Tibial artery (tissue), 4 donors: ENCODE results near the gene SLC5A6.
A peak's percentile ranks its signal among the peaks of the same experiment; 100 is the strongest.
"Not testable (repeated sequence)": the region's sequence is repeated elsewhere in the genome, so short reads cannot be mapped to it uniquely, and the experiment has no call there.

Source experiments
- DNase-seq, 2 donors: peaks; one replicate each; pipeline ENCODE4 v3.0.0-alpha.2; 2019
- H3K27ac ChIP-seq, 2 donors: fragments of 200-600 bp; sonication (generic) in 1 of 2; 1 replicate in 1 of 2; 2 replicates in 1 of 2; pipeline ENCODE4 v1.5.1; 2018 to 2019; ENCODE audit warnings: mild to moderate bottlenecking in 1 of 2
- H3K27me3 ChIP-seq, 2 donors: fragments of 200-600 bp; sonication (generic) in 1 of 2; one replicate each; pipeline versions ENCODE4 v1.5.1 to v1.6.0; 2016 to 2019
- H3K36me3 ChIP-seq, 3 donors: fragments of 200-600 bp; sonication (generic) in 2 of 3; one replicate each; pipeline ENCODE4 v1.5.1; 2016 to 2019; ENCODE audit warnings: mild to moderate bottlenecking in 2 of 3
- H3K4me1 ChIP-seq, 4 donors: fragments of 200-600 bp; sonication (generic) in 2 of 4; 1 replicate in 3 of 4; 2 replicates in 1 of 4; pipeline ENCODE4 v1.5.1; 2016 to 2019
- H3K4me3 ChIP-seq, 2 donors: fragments of 200-600 bp; sonication (generic) in 1 of 2; 1 replicate in 1 of 2; 2 replicates in 1 of 2; pipeline ENCODE4 v1.5.1; 2018 to 2019; ENCODE audit warnings: mild to moderate bottlenecking in 2 of 2
- H3K9me3 ChIP-seq, 3 donors: fragments of 200-600 bp; sonication (generic) in 1 of 3; one replicate each; pipeline ENCODE4 v1.5.1; 2016 to 2019
- CTCF ChIP-seq, 2 experiments: fragments of 200-600 bp in 1 of 2; fragments of 450-650 bp in 1 of 2; IDR thresholded peaks; one replicate each; pipeline ENCODE4 v1.5.1; 2017 to 2019; ENCODE audit warnings: antibody characterized with exemption in 2 of 2, mild to moderate bottlenecking in 1 of 2, moderate library complexity in 1 of 2
- intact Hi-C: fragments of 100-400 bp; cut with DNase I; formaldehyde crosslinking; loops from one replicate; pipeline ENCODE4 v1.15.0; 2023; ENCODE audit warnings: low total_unique reads

SLC5A6 gene

DNA sequence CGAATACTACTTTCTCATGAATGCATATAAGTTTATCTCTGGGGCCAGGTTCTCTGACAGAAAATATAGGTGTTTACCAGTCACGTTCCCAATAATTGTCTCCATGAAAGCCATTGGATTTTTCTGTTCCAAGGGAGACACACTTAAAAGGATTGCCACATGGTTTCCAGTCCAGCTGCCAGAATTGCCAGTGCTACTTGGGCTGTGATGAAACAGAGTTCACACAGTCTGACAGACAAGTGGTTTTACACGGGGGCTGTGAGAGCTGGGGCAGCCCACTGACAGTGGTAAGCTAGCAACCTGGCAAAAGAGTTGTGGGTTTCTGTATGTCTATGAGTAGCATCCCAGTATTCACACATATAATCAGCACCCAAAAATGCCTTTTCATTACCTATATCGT, 28.0 kb downstream of the SLC5A6 start:
- intact Hi-C loops = no loop called here
- TF ChIP-seq CTCF (IDR thresholded peaks at IDR 0.05) = no peak
- Histone ChIP-seq H3K9me3 (no peaks in the 10 kb centered on the region), H3K4me3 (no peak overlapping the region), H3K27ac (peak overlapping the region; percentile 59 to 66), H3K27me3 (no peaks in the 10 kb centered on the region), H3K36me3 (no peaks in the 10 kb centered on the region), H3K4me1 (peaks cover 0 to 45% (median 1%) of the 10 kb centered on the region in 4 donors)
- DNase-seq = peak; percentile 80 to 83

GRCh38 chr2:27182346-27182745, 29.7 kb downstream of the SLC5A6 start:
- Histone ChIP-seq H3K27me3 (peaks cover 0 to 6% of the 10 kb centered on the region in 2 donors), H3K36me3 (no peaks in the 10 kb centered on the region), H3K27ac (no peak overlapping the region), H3K4me1 (peaks cover 0 to 44% (median 1%) of the 10 kb centered on the region in 4 donors), H3K9me3 (no peaks in the 10 kb centered on the region), H3K4me3 (no peak overlapping the region)
- TF ChIP-seq CTCF (IDR thresholded peaks at IDR 0.05) = no peak
- DNase-seq = no peak
- intact Hi-C loops = no loop called here

- Histone ChIP-seq H3K9me3 (no peaks in the 10 kb centered on the region), H3K4me3 (no peak overlapping the region), H3K4me1 (peaks cover 0 to 17% (median 0%) of the 10 kb centered on the region in 4 donors), H3K27me3 (peaks cover 0 to 10% of the 10 kb centered on the region in 2 donors), H3K36me3 (no peaks in the 10 kb centered on the region), H3K27ac (peak overlapping the region in 1 of 2 donors; percentile 27)
- no peak for TF ChIP-seq CTCF (IDR thresholded peaks at IDR 0.05)
- DNase-seq = no peak
- intact Hi-C loops = no loop called here
Measured at GRCh38 chr2:27179344-27180000, 32.6 kb downstream of the SLC5A6 start.

DNA sequence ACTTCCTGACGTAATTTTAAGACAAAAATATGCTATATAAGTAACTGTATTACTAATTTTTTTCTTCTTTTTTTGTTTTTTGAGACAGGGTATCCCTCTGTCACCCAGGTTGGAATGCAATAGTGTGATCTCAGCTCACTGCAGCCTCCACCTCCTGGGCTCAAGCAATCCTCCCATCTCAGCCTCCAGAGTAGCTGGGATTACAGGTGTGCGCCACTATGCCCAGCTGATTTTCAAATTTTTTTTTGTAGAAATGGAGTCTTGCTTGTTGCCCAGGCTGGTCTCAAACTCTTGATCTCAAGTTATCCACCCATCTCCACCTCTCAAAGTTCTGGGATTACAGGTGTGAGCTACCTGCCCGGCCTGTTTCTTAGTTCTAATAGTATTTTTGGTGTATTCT, 33.6 kb downstream of the SLC5A6 start:
- Histone ChIP-seq H3K4me1 (peaks cover 0 to 12% (median 0%) of the 10 kb centered on the region in 4 donors), H3K4me3 (no peak overlapping the region), H3K9me3 (no peaks in the 10 kb centered on the region), H3K27me3 (peaks cover 0 to 10% of the 10 kb centered on the region in 2 donors), H3K27ac (no peak overlapping the region), H3K36me3 (no peaks in the 10 kb centered on the region)
- DNase-seq = no peak
- intact Hi-C loops = no loop called here
- no peak for TF ChIP-seq CTCF (IDR thresholded peaks at IDR 0.05)

- TF ChIP-seq CTCF (IDR thresholded peaks at IDR 0.05) = no peak
- intact Hi-C loops = no loop called here
- Histone ChIP-seq H3K4me1 (peaks cover 0 to 12% (median 0%) of the 10 kb centered on the region in 4 donors), H3K27me3 (peaks cover 0 to 17% of the 10 kb centered on the region in 2 donors), H3K9me3 (no peaks in the 10 kb centered on the region), H3K27ac (no peak overlapping the region), H3K4me3 (no peak overlapping the region), H3K36me3 (no peaks in the 10 kb centered on the region)
- no peak for DNase-seq
Measured at GRCh38 chr2:27177441-27178351, 34.4 kb downstream of the SLC5A6 start.

- H3K27me3 ChIP-seq = peaks cover 0 to 17% of the 10 kb centered on the region in 2 donors
- H3K27ac ChIP-seq, intact Hi-C loops, H3K36me3 ChIP-seq, H3K4me1 ChIP-seq, H3K4me3 ChIP-seq, H3K9me3 ChIP-seq, DNase-seq: not testable (repeated sequence)
Measured at GRCh38 chr2:27175781-27176180, 36.3 kb downstream of the SLC5A6 start.
